ENCODE results near the gene KRTAP1-1.
"Not testable (repeated sequence)": the region's sequence is repeated elsewhere in the genome, so short reads cannot be mapped to it uniquely, and the experiment has no call there.

Gene KRTAP1-1

GRCh38 chr17:41013181-41013580, 28.1 kb downstream of the KRTAP1-1 start:
- no peak for DNase-seq (ENCODE audit: low read depth in 2 of 3, low spot score in 1 of 3)

- no peak for DNase-seq (ENCODE audit: low read depth in 2 of 3, low spot score in 1 of 3)
Measured at GRCh38 chr17:41012326-41013120, 28.7 kb downstream of the KRTAP1-1 start.

GRCh38 chr17:41010441-41010840, 30.8 kb downstream of the KRTAP1-1 start:
- DNase-seq (ENCODE audit: low read depth in 2 of 3, low spot score in 1 of 3) = no peak

GRCh38 chr17:41009936-41010335, 31.3 kb downstream of the KRTAP1-1 start:
- DNase-seq (ENCODE audit: low read depth in 2 of 3, low spot score in 1 of 3) = no peak

GRCh38 chr17:41009301-41009760, 31.9 kb downstream of the KRTAP1-1 start:
- DNase-seq (ENCODE audit: low read depth in 2 of 3, low spot score in 1 of 3) = no peak

- DNase-seq (ENCODE audit: low read depth in 2 of 3, low spot score in 1 of 3) = no peak
Measured at GRCh38 chr17:41008811-41009210, 32.4 kb downstream of the KRTAP1-1 start, which contains the start of gene KRTAP3-1. Gene KRTAP3-1 (minus strand): TSS chr17:41009128. CDS start chr17:41009074, 54 bp downstream.

GRCh38 chr17:41004397-41004796, 36.9 kb downstream of the KRTAP1-1 start:
- no peak for DNase-seq (ENCODE audit: low read depth in 2 of 3, low spot score in 1 of 3)

GRCh38 chr17:41003926-41004325, 37.3 kb downstream of the KRTAP1-1 start:
- no peak for DNase-seq (ENCODE audit: low read depth in 2 of 3, low spot score in 1 of 3)

GRCh38 chr17:41002814-41003213, 38.4 kb downstream of the KRTAP1-1 start:
- no peak for DNase-seq (ENCODE audit: low read depth in 2 of 3, low spot score in 1 of 3)

GRCh38 chr17:41001795-41002194, 39.5 kb downstream of the KRTAP1-1 start:
- no peak for DNase-seq (ENCODE audit: low read depth in 2 of 3, low spot score in 1 of 3)

GRCh38 chr17:40999563-40999962, 41.7 kb downstream of the KRTAP1-1 start, which contains the start of gene KRTAP3-2:
Gene KRTAP3-2 (minus strand): TSS chr17:40999906. CDS start chr17:40999853, 53 bp downstream.
- not testable (repeated sequence) for DNase-seq (ENCODE audit: low read depth in 2 of 3, low spot score in 1 of 3)

- DNase-seq (ENCODE audit: low read depth in 2 of 3, low spot score in 1 of 3) = no peak
Measured at GRCh38 chr17:40997361-40997760, 43.9 kb downstream of the KRTAP1-1 start.

- no peak for DNase-seq (ENCODE audit: low read depth in 2 of 3, low spot score in 1 of 3)
Measured at GRCh38 chr17:40996829-40997228, 44.4 kb downstream of the KRTAP1-1 start.

GRCh38 chr17:40995116-40995515, 46.1 kb downstream of the KRTAP1-1 start:
- no peak for DNase-seq (ENCODE audit: low read depth in 2 of 3, low spot score in 1 of 3)

- DNase-seq (ENCODE audit: low read depth in 2 of 3, low spot score in 1 of 3) = no peak
Measured at GRCh38 chr17:40993839-40994238, 47.4 kb downstream of the KRTAP1-1 start, which contains the start of gene KRTAP3-3. Gene KRTAP3-3 (minus strand): TSS chr17:40994164. CDS start chr17:40994097, 67 bp downstream.

- DNase-seq (ENCODE audit: low read depth in 2 of 3, low spot score in 1 of 3) = no peak
Measured at GRCh38 chr17:40993084-40993483, 48.2 kb downstream of the KRTAP1-1 start.

GRCh38 chr17:40992666-40993065, 48.6 kb downstream of the KRTAP1-1 start:
- DNase-seq (ENCODE audit: low read depth in 2 of 3, low spot score in 1 of 3) = no peak

Data from stimulated activated CD4-positive, alpha-beta T cell treated with anti-CD3 and anti-CD28 coated beads, Interleukin-12 subunit alpha, Interleukin-12 subunit beta, amount 100 ng/mL, for 48 hours (primary cell).